MCF 10A (cell line): ENCODE data around the gene ARL6. TPM values are rescaled to one million over a fixed set of nuclear protein-coding genes. Genes with fewer than 3 reads are reported as not detected.

ENCODE experiments used
- BruUV-seq: library from RNA; stranded (reverse); fragments of 400-500 nt; replicated peaks from 2 replicates; lab custom pipeline; 2021; lab: Mats Ljungman, UMichigan
- CTCF ChIA-PET: fragments of 300-600 bp; sonication (Branson Sonifier 250); formaldehyde crosslinking; extraction: SDS; loops from one replicate; lab custom pipeline; 2021; ENCODE audit warnings: antibody characterized with exemption, inconsistent platforms; lab: Yijun Ruan, JAX
- POLR2A ChIA-PET: fragments of 300-600, 350-650 bp; sonication (Branson Sonifier 250); formaldehyde crosslinking; extraction: SDS; loops from one replicate; lab custom pipeline; 2020; ENCODE audit warnings: antibody characterized with exemption, inconsistent platforms; lab: Yijun Ruan, JAX
- DNase-seq: peaks from one replicate; pipeline ENCODE4 v3.0.0-alpha.2; 2018; ENCODE audit not compliant: unreplicated experiment
- H3K27ac Mint-ChIP-seq: one replicate; pipeline ENCODE4 v1.8.0; 2022; ENCODE audit warnings: mild to moderate bottlenecking, low read depth, mixed read lengths; ENCODE audit not compliant: unreplicated experiment
- H3K27me3 Mint-ChIP-seq: one replicate; pipeline ENCODE4 v1.8.0; 2022; ENCODE audit warnings: mixed read lengths; ENCODE audit not compliant: insufficient read depth, unreplicated experiment
- H3K36me3 Mint-ChIP-seq: one replicate; pipeline ENCODE4 v1.8.0; 2022; ENCODE audit warnings: mild to moderate bottlenecking, moderate library complexity, mixed read lengths; ENCODE audit not compliant: insufficient read depth, unreplicated experiment
- H3K4me1 Mint-ChIP-seq: one replicate; pipeline ENCODE4 v1.8.0; 2022; ENCODE audit warnings: mixed read lengths; ENCODE audit not compliant: insufficient read depth, unreplicated experiment
- H3K4me3 Mint-ChIP-seq: one replicate; pipeline ENCODE4 v1.8.0; 2022; ENCODE audit warnings: mild to moderate bottlenecking, moderate library complexity, mixed read lengths; ENCODE audit not compliant: unreplicated experiment
- H3K9me3 Mint-ChIP-seq: one replicate; pipeline ENCODE4 v1.8.0; 2022; ENCODE audit warnings: mixed read lengths; ENCODE audit not compliant: unreplicated experiment
- intact Hi-C: fragments of 100-400 bp; cut with micrococcal nuclease; formaldehyde crosslinking; loops from 2 replicates; pipeline ENCODE4 v1.14.1; 2022
- total RNA-seq: library from RNA; stranded (reverse); gene quantifications from 2 replicates; pipeline ENCODE4 v1.2.3, GENCODE V29; 2022
- TF ChIP-seq, protein P1 (sequence below): fragments of 200-600 bp; IDR thresholded peaks from one replicate; pipeline ENCODE4 v1.8.0; 2022; ENCODE audit warnings: antibody characterized with exemption, mild to moderate bottlenecking; ENCODE audit not compliant: unreplicated experiment

Gene ARL6
- total RNA-seq, 1 experiment from 2014 or later: 4.7 TPM

DNA sequence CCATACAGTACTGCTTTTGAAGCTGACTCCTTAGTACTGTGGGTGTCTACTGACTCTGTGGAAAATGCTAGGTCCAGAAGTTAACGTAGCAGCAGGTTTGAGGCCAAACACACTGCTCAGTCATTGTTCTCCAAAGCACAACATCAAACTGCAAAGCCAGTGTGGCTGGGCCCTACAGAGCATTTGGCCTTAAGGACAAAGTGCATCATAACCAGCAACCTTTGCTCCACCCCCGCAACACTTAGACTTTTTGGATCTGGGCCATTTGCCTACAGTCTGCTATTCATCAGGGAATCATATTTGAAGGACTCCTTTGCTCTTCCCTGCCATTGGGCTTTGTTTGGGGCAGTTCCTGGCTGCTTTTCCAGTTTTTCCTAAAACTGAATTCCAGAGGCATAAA, 43.1 kb upstream of the ARL6 start:
- no TSS peak for BruUV-seq
- TF ChIP-seq, protein P1, sequence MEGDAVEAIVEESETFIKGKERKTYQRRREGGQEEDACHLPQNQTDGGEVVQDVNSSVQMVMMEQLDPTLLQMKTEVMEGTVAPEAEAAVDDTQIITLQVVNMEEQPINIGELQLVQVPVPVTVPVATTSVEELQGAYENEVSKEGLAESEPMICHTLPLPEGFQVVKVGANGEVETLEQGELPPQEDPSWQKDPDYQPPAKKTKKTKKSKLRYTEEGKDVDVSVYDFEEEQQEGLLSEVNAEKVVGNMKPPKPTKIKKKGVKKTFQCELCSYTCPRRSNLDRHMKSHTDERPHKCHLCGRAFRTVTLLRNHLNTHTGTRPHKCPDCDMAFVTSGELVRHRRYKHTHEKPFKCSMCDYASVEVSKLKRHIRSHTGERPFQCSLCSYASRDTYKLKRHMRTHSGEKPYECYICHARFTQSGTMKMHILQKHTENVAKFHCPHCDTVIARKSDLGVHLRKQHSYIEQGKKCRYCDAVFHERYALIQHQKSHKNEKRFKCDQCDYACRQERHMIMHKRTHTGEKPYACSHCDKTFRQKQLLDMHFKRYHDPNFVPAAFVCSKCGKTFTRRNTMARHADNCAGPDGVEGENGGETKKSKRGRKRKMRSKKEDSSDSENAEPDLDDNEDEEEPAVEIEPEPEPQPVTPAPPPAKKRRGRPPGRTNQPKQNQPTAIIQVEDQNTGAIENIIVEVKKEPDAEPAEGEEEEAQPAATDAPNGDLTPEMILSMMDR: no peak
- H3K36me3 Mint-ChIP-seq: no peaks in the 10 kb centered on the region
- no peaks in the 10 kb centered on the region for H3K4me1 Mint-ChIP-seq
- ChIA-PET CTCF (no interaction called here), POLR2A (no interaction called here)
- intact Hi-C loops: no loop called here
- H3K27me3 Mint-ChIP-seq: peaks cover 25% of the 10 kb centered on the region
- no peaks in the 10 kb centered on the region for H3K9me3 Mint-ChIP-seq
- DNase-seq: peak; percentile 8
- H3K27ac Mint-ChIP-seq: no peak overlapping the region
- H3K4me3 Mint-ChIP-seq: no peak overlapping the region

DNA sequence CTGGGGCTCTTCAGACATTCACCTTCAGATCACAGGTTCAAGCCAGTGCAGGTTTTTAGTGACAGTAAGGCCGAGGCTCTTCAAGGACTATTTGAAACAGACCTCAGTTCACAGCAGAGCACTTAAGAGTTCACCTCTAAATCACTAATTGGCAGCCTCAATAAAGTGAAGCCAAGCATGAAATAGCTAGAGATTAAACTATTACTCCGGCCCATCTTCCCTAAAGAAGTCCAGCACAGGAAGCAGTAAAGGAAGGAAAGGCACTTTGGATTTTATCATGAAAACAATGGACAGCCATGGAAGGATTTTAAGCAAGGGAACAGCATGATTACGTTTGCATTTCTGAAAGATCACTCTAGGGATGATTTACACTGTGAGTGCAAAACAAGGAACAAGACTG, 27.6 kb upstream of the ARL6 start:
- Mint-ChIP-seq H3K4me1 (no peaks in the 10 kb centered on the region), H3K36me3 (no peaks in the 10 kb centered on the region), H3K9me3 (no peaks in the 10 kb centered on the region), H3K27me3 (peaks cover 84% of the 10 kb centered on the region), H3K4me3 (no peak overlapping the region), H3K27ac (no peak overlapping the region)
- ChIA-PET POLR2A (interaction anchor here (1.4 kb wide), 1 partner anchor 13 kb away, joined by 3 read pairs; no protein-coding TSS in a partner anchor), CTCF (interaction anchor here (0.6 kb wide), 1 partner anchor 416 kb away, joined by 6 read pairs; no protein-coding TSS in a partner anchor)
- no TSS peak for BruUV-seq
- TF ChIP-seq, protein P1: no peak
- DNase-seq: no peak
- intact Hi-C loops: no loop called here

DNA sequence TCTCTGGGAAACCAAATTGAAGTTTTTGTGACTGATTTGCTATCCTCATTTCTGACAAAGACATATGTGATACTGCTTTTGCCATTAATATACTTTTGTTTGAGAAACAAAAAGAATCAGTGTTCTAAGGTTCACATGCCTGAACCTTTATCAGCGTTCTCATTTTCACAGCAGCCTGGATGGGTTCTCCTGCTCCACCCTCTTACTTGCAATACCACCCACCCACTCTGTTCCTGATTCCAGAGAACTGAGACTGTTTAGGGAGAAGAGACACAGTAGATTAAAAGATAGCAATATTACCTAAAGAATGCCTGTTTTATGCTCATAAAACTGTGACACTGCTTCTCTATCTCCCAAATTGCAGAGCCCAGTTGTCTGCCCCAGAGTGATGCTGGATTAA, 25.8 kb upstream of the ARL6 start:
- intact Hi-C loops: no loop called here
- no peaks in the 10 kb centered on the region for H3K9me3 Mint-ChIP-seq
- no peaks in the 10 kb centered on the region for H3K36me3 Mint-ChIP-seq
- TF ChIP-seq, protein P1: no peak
- no peak for DNase-seq
- no peak overlapping the region for H3K4me3 Mint-ChIP-seq
- no TSS peak for BruUV-seq
- H3K27ac Mint-ChIP-seq: no peak overlapping the region
- peaks cover 95% of the 10 kb centered on the region for H3K27me3 Mint-ChIP-seq
- POLR2A ChIA-PET: no interaction called here
- CTCF ChIA-PET: no interaction called here
- H3K4me1 Mint-ChIP-seq: no peaks in the 10 kb centered on the region

DNA sequence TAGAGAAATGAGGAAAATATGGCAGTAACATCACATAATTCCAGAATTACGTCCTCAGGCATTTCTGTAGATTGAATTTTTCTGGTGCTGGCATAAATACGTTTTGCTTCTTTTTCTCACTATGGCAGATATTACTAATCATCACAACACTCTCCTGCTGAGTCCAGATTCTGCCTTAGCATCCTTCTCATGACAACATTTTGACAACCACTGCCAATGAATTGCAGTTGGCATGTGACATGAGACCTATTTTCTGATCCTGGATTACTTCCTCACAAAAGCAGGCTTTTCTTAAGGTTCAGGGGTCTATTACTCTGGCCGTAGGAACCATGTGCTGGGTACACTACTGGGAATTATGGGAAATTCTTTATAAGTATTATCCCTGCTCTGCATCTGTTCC, 22.5 kb upstream of the ARL6 start:
- H3K9me3 Mint-ChIP-seq: no peaks in the 10 kb centered on the region
- peaks cover 92% of the 10 kb centered on the region for H3K27me3 Mint-ChIP-seq
- intact Hi-C loops: no loop called here
- ChIA-PET CTCF (no interaction called here), POLR2A (no interaction called here)
- no TSS peak for BruUV-seq
- H3K27ac Mint-ChIP-seq: no peak overlapping the region
- no peaks in the 10 kb centered on the region for H3K4me1 Mint-ChIP-seq
- no peaks in the 10 kb centered on the region for H3K36me3 Mint-ChIP-seq
- TF ChIP-seq, protein P1: no peak
- no peak overlapping the region for H3K4me3 Mint-ChIP-seq
- no peak for DNase-seq
